Heart left ventricle (tissue), 13 donors: ENCODE measurements around the gene ATP9A.

Source experiments
- POLR2A ChIP-seq, 2 donors: fragments of 450-650 bp; IDR thresholded peaks; one replicate each; pipeline ENCODE4 v1.6.1; 2017; ENCODE audit warnings: antibody characterized with exemption in 2 of 2, mild to moderate bottlenecking in 2 of 2, moderate library complexity in 2 of 2
- TF ChIP-seq, protein P1 (sequence below), 12 donors: fragments of 200-600 bp; sonication (generic) in 4 of 12; IDR thresholded peaks; one replicate each; pipeline versions ENCODE4 v1.5.0 to v1.8.0; 2018 to 2022; ENCODE audit warnings: antibody characterized with exemption in 12 of 12, mild to moderate bottlenecking in 5 of 12
- donor health status: ischemic (EF 13 %, LVEDD 7.1; RV severe dilation, severe dysfunction).
- donor health status: DM: no; HTN: yes; CAD: no.
- donor health status: DM: no; HTN: no; CAD: no.
- donor health status: ischemic (EF 25% LVEDD 6.9; RV normal size, moderate dysfunction).
- donor health status: ischemic (EF 25% LVEDD 5.7; RV mildly dilated, moderate dysfunction).
- donor health status: ischemic (EF 35%, LVEDD 5.7; RV mildly dilated, moderate dysfunction).
- donor health status: nonischemic (EF 11% LVEDD 7.7; RV severe dilation, severe dysfunction).
- donor health status: DM: yes; HTN: yes; CAD: no.
- donor health status: PGD.
- donor health status: ischemic (EF 29% LVEDD 5.4; RV normal size, mild dysfunction).
- donor health status: nonischemic (EF 23%, LVEDD 6.1; RV moderate dilation, normal function).

DNA sequence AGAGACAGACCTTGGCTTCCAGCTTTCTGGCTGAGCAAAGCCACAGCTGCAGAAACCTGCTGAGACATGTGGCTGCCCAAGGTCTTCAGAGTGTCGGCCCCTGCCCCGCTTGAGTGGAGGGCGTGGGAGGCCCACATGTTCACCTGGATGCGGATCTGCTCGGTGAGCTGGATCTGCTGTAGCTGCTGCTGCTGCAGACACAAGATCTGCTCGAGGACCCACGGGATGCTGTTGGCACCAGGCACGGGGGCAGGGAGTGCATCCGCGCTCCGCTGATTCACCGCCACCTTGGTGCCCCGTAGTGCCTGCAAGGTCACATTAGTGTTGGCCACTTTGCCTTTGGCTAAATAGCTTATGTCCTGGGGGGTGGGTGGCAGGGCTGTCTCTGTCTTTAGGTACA, 23.4 kb upstream of the ATP9A start:
- TF ChIP-seq, protein P1, sequence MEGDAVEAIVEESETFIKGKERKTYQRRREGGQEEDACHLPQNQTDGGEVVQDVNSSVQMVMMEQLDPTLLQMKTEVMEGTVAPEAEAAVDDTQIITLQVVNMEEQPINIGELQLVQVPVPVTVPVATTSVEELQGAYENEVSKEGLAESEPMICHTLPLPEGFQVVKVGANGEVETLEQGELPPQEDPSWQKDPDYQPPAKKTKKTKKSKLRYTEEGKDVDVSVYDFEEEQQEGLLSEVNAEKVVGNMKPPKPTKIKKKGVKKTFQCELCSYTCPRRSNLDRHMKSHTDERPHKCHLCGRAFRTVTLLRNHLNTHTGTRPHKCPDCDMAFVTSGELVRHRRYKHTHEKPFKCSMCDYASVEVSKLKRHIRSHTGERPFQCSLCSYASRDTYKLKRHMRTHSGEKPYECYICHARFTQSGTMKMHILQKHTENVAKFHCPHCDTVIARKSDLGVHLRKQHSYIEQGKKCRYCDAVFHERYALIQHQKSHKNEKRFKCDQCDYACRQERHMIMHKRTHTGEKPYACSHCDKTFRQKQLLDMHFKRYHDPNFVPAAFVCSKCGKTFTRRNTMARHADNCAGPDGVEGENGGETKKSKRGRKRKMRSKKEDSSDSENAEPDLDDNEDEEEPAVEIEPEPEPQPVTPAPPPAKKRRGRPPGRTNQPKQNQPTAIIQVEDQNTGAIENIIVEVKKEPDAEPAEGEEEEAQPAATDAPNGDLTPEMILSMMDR (IDR thresholded peaks at IDR 0.05): no peak
- no peak for TF ChIP-seq POLR2A (IDR thresholded peaks at IDR 0.05)
